Stimulated activated CD4-positive, alpha-beta T cell treated with anti-CD3 and anti-CD28 coated beads, Interleukin-12 subunit alpha, Interleukin-12 subunit beta, amount 100 ng/mL, for 24 hours (primary cell): Measurements from ENCODE around the gene CPHXL.

ENCODE experiments used
- DNase-seq, 2 experiments: peaks; one replicate each; pipeline ENCODE4 v3.0.0-alpha.2; 2020; ENCODE audit warnings: low read depth in 2 of 2

CPHXL gene

DNA sequence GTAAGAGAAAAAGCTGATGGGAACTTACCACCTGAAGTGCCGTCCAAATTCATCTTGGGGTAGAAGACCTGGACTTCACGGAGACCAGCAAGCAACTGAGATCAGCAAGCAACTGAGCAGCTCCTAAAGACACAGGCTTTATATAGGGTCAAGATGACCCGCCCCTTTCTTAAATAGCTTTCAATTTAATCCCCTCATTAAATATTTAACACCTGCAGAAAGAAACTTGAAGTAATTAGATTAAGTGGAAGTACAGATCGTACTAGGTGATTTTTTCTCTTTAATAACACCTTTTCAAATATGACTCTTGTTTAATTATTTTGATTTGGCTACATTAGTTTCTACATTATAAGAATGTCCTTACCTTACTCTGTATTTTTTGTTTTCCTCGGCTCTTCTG, at the start of gene CPHXL:
CPHXL (minus strand) TSS at position 101 of the 400 bp plus-strand sequence; CDS start at position 53, 48 bp downstream.
- no peak for DNase-seq

- DNase-seq, result no peak
Measured at GRCh38 chr16:75774197-75774596, 47.9 kb upstream of the CPHXL start.

- DNase-seq, result no peak
Measured at GRCh38 chr16:75770051-75770450, 43.8 kb upstream of the CPHXL start.

GRCh38 chr16:75764154-75764768, 38.0 kb upstream of the CPHXL start:
- peak; percentile 16 to 20 for DNase-seq

- DNase-seq, result no peak
Measured at GRCh38 chr16:75763204-75763603, 36.9 kb upstream of the CPHXL start.

DNA sequence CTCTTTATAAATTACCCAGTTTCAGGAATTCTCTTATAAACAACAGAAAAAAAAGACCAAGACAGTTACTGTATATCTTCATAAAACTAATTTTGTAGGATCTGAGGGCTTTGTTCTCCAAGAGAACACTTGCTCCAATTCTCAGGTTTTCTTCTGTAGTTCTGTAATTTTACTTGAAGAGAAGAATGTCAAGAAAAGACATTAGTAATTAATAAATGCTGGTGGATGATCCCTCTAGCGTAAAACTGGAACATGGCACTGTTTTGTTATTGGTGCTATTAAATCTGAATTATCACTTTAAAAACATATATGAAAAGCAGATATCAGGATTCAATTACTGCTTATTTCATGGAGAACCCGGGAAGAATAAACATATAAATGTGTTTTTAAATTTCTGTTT, 36.5 kb upstream of the CPHXL start:
- no peak for DNase-seq

DNA sequence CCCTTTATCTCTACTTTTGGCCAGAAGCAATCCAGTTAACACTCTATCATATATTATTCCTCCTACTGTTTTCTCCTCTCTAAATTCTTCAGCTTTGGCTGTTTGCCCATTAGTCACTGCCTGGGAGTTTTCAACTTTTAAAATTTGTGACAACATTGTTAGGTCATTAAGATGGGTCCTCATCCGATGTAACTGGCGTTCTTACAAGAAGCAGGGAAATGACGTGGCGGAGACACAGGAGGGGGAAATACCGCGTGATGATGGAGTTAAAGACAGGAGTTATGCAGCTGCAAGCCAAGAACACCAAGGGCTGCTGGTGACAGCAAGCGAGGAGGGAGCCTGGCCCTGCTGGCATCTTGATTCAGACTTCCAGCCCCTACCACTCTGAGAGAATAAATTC, 34.8 kb upstream of the CPHXL start:
- no peak for DNase-seq

DNA sequence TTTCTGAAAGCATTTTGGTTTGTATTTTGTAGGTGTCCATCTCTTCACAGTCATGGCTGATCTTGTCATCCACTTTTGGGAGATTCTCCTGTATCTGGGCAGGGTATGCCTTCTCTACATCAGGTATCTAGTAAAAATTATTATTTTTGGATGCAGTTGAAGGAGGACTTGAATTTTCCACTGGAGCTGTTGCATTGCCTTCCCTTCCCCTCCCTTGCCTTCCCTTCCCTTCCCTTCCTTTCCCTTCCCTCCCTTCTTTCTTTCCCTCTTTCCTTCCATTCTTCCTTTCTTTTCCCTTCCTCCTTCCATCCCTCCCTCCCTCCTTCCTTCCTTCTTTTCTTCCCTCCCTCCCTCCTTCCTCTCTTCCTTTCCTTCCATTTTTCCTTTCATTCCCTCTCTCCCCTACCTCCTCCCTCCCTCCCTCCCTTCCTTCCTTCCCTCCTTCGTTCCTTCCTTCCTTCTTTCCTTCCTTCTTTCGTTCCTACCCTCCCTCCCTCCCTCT, 33.8 kb upstream of the CPHXL start:
- DNase-seq, result no peak

DNA sequence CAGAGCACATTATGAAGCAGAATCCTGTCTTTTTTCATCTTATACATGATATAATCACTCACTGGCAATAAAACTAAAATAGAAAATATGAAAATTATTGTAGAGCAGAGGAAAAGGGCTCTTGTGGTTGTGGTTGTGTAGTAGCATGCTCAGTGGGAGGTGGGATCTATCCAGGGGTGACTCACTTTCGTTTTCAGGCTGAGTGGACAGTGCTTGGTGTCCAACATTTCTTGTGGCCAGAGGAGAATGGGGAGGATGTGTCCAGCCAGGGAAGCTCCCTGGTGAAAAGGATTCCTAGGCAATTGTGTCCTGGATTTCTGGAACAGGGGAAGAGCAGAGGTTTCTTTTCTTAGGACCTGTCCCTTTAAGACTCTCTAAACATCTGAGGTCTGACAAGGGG, 31.9 kb upstream of the CPHXL start:
- DNase-seq, result no peak

DNA sequence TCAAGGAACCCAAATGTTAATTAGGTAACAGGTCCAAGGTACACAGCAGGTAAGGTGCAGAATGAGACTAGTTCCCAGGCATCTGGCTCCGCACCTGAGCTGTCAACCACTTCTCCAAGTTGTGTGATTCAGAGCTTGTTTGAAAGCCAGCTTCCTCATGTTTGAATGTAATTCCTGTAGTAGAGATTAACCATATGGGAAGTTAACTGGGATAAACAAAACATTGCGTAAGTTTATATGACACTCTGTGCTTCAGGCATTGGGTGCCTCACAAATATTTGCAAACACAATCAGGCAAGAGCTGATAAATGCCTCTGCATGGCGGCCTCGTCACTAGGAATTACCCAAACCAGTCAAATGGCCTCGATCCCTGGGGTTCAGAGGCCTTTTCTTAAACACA, 27.9 kb upstream of the CPHXL start:
- DNase-seq, result no peak

GRCh38 chr16:75750528-75750927, 24.2 kb upstream of the CPHXL start:
- no peak for DNase-seq

DNA sequence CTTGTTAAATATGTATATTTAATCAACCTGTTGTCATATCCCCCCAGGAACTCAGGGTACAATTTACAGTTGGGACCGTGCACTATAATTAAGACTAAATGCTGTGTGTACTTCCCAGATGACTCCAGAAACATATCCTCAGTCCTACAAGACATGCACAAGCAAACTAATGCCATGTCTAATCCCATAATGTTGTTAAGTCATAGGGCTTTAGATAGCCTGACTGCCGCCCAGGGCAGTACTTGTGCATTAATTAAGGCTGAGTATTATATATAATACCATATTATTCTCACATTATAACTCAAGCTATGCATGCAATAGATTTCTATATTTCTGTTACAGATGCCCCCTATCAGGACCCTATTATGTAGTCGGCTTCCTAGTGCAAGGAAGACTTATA, 20.1 kb upstream of the CPHXL start:
- no peak for DNase-seq

GRCh38 chr16:75745823-75746222, 19.5 kb upstream of the CPHXL start:
- DNase-seq, result no peak

DNA sequence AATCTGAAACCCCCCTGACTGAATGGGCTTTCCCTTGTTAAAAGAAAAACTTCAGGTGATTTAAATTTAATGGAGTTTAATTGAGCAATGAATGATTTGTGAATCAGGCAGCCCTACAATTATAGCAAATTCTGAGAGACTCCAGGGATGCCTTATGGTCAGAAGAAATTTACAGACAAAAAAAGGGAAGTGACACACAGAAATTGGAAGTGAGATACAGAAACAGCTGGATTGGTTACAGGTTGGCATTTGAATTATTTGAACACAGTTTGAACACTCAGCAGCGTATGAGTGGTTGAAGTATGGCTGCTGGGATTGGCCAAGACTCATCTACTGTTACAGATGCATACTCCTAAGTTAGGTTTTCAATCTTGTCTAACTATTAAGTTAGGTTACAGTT, 19.0 kb upstream of the CPHXL start:
- DNase-seq, result no peak

DNA sequence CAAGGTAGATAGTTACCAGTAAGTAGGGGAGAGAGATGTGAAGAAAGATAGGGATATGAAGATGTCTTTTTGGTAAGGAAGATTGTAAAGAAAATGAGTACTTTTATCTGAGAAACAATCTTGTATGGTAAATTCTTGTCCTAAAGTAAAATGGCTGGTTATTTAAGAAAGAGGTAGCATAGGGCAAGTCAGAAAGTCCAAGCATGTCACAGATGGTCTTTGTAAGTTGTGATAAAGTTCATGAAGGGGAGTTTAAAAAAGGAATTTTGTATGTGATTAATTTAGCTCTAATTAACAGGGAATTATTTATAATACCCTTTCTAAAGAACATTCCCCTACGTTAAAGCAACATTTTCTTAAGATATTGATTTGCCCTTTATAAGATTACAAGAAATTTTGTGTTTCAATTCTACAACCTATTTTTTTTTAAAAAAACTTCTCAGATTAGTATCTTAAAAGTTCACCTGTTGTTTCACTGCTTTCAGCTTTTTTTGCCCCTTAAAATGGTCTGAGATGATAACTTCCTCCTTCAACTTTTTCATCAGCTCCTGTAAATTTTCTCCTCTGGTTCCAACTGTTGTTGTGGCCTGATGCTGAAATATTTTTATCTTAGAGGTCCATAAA, 16.2 kb upstream of the CPHXL start:
- DNase-seq, result no peak

GRCh38 chr16:75733305-75734211, 7.3 kb upstream of the CPHXL start:
- DNase-seq, result no peak

- no peak for DNase-seq
Measured at GRCh38 chr16:75732871-75733270, 6.6 kb upstream of the CPHXL start.

GRCh38 chr16:75727221-75727620, 931 bp upstream of the CPHXL start:
- no peak for DNase-seq

DNA sequence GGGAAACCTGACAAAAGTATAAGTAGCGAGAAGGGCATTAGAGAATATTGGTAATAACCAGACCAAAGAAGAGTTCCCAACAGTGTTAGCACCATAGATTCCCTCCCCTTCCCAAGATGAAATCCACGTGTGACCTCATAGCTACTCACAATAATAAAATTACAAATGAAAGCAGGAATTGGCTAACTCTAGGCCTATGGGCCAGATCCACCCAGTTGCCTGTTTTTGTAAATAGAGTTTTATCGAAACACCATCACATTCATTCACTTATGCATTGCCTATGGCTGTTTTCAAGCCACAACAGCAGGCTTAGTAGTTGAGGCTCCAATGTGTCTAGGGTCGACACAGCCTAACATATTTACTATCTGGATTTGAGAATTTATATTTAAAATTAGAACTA, 7.8 kb downstream of the CPHXL start:
- DNase-seq, result no peak

DNA sequence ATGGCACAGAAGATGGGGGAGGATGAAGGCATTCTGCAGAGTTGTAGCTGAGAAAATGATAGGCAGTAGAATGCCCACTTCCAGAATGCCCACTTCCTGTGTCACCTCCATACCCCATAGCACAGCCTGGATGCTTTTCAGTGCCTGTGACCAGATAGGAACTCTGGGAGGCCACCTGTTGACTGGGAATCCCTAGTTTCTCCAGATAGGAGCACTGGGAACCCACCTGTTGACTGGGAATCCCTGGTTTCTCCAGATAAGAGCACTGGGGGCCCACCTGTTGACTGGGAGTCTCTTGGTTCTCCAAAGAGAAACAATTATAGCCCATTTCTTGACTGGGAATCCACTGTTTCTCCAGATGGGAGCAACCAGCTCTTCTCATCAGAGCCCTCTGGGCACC, 11.6 kb downstream of the CPHXL start:
- DNase-seq, result no peak

GRCh38 chr16:75710344-75710743, 15.9 kb downstream of the CPHXL start:
- no peak for DNase-seq

GRCh38 chr16:75703306-75703705, 23.0 kb downstream of the CPHXL start:
- DNase-seq, result no peak

DNA sequence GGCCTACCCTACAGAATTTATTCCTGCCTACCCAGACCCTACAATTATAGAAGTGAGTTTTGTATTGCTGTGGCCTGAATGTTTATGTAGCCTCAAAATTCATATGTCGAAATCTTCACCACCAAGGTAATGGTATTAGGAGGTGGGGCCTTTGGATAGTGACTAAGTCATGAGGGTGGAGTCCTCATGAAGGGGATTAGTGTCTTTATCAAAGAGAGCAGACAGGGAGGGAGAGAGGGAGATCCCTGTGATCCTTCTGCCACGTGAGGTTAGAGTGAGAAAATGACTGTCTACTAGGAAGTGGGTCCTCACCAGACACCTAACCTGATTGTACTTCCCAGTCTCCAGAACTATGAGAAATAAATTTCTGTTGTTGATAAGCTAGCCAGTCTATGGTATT, 24.0 kb downstream of the CPHXL start:
- no peak for DNase-seq
